HepG2 (cell line): Measurements from ENCODE around the gene DCAKD. TPM values are rescaled to one million over a fixed set of nuclear protein-coding genes. Genes with fewer than 3 reads are reported as not detected.

Experiments used
- FOXK2 ChIP-seq: fragments of 450-650 bp; IDR thresholded peaks from 2 replicates; pipeline ENCODE4 v1.6.1; 2016
- GATA4 ChIP-seq: sonication (generic); IDR thresholded peaks from 2 replicates; pipeline ENCODE4 v1.6.1; 2016; ENCODE audit warnings: antibody characterized with exemption, low read depth, borderline replicate concordance
- HDAC1 ChIP-seq: sonication (generic); formaldehyde crosslinking; IDR thresholded peaks from 2 replicates; pipeline ENCODE4 v1.5.1; 2020; ENCODE audit warnings: mild to moderate bottlenecking, missing genetic modification reagents
- HIVEP1 ChIP-seq: sonication (generic); formaldehyde crosslinking; IDR thresholded peaks from 2 replicates; pipeline ENCODE4 v1.4.0; 2020; ENCODE audit warnings: mild to moderate bottlenecking, missing genetic modification reagents
- HNRNPL ChIP-seq: fragments of 200-400 bp; formaldehyde crosslinking; IDR thresholded peaks from 2 replicates; pipeline ENCODE4 v1.6.1; 2017; ENCODE audit warnings: mild to moderate bottlenecking, low read depth, low read length
- MEIS2 ChIP-seq: sonication (generic); formaldehyde crosslinking; IDR thresholded peaks from 2 replicates; pipeline ENCODE4 v1.9.0; 2021; ENCODE audit warnings: mild to moderate bottlenecking, missing genetic modification reagents
- MTA1 ChIP-seq: sonication (generic); formaldehyde crosslinking; IDR thresholded peaks from 2 replicates; pipeline ENCODE4 v1.4.0; 2020; ENCODE audit warnings: missing genetic modification reagents, mild to moderate bottlenecking, borderline replicate concordance
- NAIF1 ChIP-seq: sonication (generic); formaldehyde crosslinking; IDR thresholded peaks from 2 replicates; pipeline ENCODE4 v1.5.0; 2020; ENCODE audit warnings: mild to moderate bottlenecking, missing genetic modification reagents, borderline replicate concordance
- NR2F2 ChIP-seq: IDR thresholded peaks from 2 replicates; pipeline ENCODE4 v1.6.1; 2012; ENCODE audit warnings: low read depth, inconsistent platforms, borderline replicate concordance
- PHF21A ChIP-seq: sonication (generic); formaldehyde crosslinking; IDR thresholded peaks from 2 replicates; pipeline ENCODE4 v1.5.0; 2020; ENCODE audit warnings: mild to moderate bottlenecking, missing genetic modification reagents
- TFDP1 ChIP-seq: IDR thresholded peaks from 2 replicates; pipeline ENCODE4 v1.6.1; 2016; ENCODE audit warnings: missing compliant biosample characterization, missing genetic modification reagents, borderline replicate concordance
- ZFP82 ChIP-seq: sonication (generic); formaldehyde crosslinking; IDR thresholded peaks from 2 replicates; pipeline ENCODE4 v1.5.1; 2020; ENCODE audit warnings: mild to moderate bottlenecking, missing genetic modification reagents, borderline replicate concordance
- ZNF138 ChIP-seq: sonication (generic); formaldehyde crosslinking; IDR thresholded peaks from 2 replicates; pipeline ENCODE4 v1.5.0; 2020; ENCODE audit warnings: mild to moderate bottlenecking, low read depth, missing genetic modification reagents
- ZNF562 ChIP-seq: sonication (generic); formaldehyde crosslinking; IDR thresholded peaks from 2 replicates; pipeline ENCODE4 v1.8.0; 2022; ENCODE audit warnings: missing genetic modification reagents, borderline replicate concordance
- ZNF567 ChIP-seq: sonication (generic); formaldehyde crosslinking; IDR thresholded peaks from 2 replicates; pipeline ENCODE4 v1.8.1; 2023; ENCODE audit warnings: mild to moderate bottlenecking, missing genetic modification reagents, borderline replicate concordance
- ZNF670 ChIP-seq: sonication (generic); formaldehyde crosslinking; IDR thresholded peaks from 2 replicates; pipeline ENCODE4 v1.8.0; 2022; ENCODE audit warnings: mild to moderate bottlenecking, missing genetic modification reagents, borderline replicate concordance
- polyA plus RNA-seq, 8 experiments: library from polyadenylated mRNA; depleted of rRNA in 3 of 8; stranded (reverse) in 7 of 8; unstranded in 1 of 8; fragments of >200 nt; fragmentation: Illumina TruSeq in 4 of 8; extraction: Trizol in 4 of 8; gene quantifications; 2 replicates each; pipeline versions ENCODE4 v1.2.1 to v1.2.3, GENCODE V29; 2011 to 2016; ENCODE audit warnings: low read depth in 4 of 8, missing spikeins in 1 of 8, mixed read lengths in 1 of 8; ENCODE audit not compliant: insufficient read depth in 1 of 8
- total RNA-seq, 5 experiments: library from RNA; depleted of rRNA; stranded (reverse); fragments of >200 nt; fragmentation: Illumina TruSeq; extraction: Trizol; gene quantifications; 2 replicates each; pipeline ENCODE4 v1.2.3, GENCODE V29; 2016; ENCODE audit warnings: low read depth in 1 of 5
- TF ChIP-seq, protein P1 (sequence below): sonication (generic); formaldehyde crosslinking; conservative IDR thresholded peaks from 2 replicates; pipeline ENCODE4 v1.8.0; 2022; ENCODE audit warnings: missing genetic modification reagents
- TF ChIP-seq, protein P2 (sequence below): sonication (generic); formaldehyde crosslinking; IDR thresholded peaks from 2 replicates; pipeline ENCODE4 v1.5.1; 2020; ENCODE audit warnings: missing genetic modification reagents, mild to moderate bottlenecking, borderline replicate concordance
- TF ChIP-seq, protein P3 (sequence below): sonication (generic); formaldehyde crosslinking; IDR thresholded peaks from 2 replicates; pipeline ENCODE4 v1.4.0; 2020; ENCODE audit warnings: mild to moderate bottlenecking, missing genetic modification reagents, borderline replicate concordance
- TF ChIP-seq, protein P4 (sequence below): sonication (generic); formaldehyde crosslinking; IDR thresholded peaks from 2 replicates; pipeline ENCODE4 v1.5.0; 2020; ENCODE audit warnings: missing genetic modification reagents

Gene DCAKD
- total and polyA plus RNA-seq, 2 of the 13 experiments (the other 11 are each of a cell fraction or from before 2014, with no cell fraction given): 25.9 to 29.2 TPM

- TF ChIP-seq, protein P1, sequence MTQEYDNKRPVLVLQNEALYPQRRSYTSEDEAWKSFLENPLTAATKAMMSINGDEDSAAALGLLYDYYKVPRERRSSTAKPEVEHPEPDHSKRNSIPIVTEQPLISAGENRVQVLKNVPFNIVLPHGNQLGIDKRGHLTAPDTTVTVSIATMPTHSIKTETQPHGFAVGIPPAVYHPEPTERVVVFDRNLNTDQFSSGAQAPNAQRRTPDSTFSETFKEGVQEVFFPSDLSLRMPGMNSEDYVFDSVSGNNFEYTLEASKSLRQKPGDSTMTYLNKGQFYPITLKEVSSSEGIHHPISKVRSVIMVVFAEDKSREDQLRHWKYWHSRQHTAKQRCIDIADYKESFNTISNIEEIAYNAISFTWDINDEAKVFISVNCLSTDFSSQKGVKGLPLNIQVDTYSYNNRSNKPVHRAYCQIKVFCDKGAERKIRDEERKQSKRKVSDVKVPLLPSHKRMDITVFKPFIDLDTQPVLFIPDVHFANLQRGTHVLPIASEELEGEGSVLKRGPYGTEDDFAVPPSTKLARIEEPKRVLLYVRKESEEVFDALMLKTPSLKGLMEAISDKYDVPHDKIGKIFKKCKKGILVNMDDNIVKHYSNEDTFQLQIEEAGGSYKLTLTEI (CRISPR knock-in tag): no peak
- TF ChIP-seq MEIS2 (CRISPR knock-in tag) (peak; percentile 40; the same call in 1 of the 2 replicates), MTA1 (no peak), HDAC1 (no peak), PHF21A (CRISPR knock-in tag) (peak; percentile 54; the same call in 1 of the 2 replicates), ZNF567 (no peak), ZNF670 (CRISPR knock-in tag) (no peak), TFDP1 (no peak), FOXK2 (no peak), HIVEP1 (CRISPR knock-in tag) (no peak), ZNF138 (CRISPR knock-in tag) (no peak), NR2F2 (no peak), ZNF562 (no peak), HNRNPL (no peak), GATA4 (no peak), NAIF1 (CRISPR knock-in tag) (no peak), ZFP82 (no peak)
- TF ChIP-seq, protein P2, sequence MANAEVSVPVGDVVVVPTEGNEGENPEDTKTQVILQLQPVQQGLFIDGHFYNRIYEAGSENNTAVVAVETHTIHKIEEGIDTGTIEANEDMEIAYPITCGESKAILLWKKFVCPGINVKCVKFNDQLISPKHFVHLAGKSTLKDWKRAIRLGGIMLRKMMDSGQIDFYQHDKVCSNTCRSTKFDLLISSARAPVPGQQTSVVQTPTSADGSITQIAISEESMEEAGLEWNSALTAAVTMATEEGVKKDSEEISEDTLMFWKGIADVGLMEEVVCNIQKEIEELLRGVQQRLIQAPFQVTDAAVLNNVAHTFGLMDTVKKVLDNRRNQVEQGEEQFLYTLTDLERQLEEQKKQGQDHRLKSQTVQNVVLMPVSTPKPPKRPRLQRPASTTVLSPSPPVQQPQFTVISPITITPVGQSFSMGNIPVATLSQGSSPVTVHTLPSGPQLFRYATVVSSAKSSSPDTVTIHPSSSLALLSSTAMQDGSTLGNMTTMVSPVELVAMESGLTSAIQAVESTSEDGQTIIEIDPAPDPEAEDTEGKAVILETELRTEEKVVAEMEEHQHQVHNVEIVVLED (CRISPR knock-in tag): 0 out of 2 replicates have a peak, but pooled peaks have one; percentile 43
- TF ChIP-seq, protein P3, sequence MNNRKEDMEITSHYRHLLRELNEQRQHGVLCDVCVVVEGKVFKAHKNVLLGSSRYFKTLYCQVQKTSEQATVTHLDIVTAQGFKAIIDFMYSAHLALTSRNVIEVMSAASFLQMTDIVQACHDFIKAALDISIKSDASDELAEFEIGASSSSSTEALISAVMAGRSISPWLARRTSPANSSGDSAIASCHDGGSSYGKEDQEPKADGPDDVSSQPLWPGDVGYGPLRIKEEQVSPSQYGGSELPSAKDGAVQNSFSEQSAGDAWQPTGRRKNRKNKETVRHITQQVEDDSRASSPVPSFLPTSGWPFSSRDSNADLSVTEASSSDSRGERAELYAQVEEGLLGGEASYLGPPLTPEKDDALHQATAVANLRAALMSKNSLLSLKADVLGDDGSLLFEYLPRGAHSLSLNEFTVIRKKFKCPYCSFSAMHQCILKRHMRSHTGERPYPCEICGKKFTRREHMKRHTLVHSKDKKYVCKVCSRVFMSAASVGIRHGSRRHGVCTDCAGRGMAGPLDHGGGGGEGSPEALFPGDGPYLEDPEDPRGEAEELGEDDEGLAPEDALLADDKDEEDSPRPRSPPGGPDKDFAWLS (CRISPR knock-in tag): no peak
- TF ChIP-seq, protein P4, sequence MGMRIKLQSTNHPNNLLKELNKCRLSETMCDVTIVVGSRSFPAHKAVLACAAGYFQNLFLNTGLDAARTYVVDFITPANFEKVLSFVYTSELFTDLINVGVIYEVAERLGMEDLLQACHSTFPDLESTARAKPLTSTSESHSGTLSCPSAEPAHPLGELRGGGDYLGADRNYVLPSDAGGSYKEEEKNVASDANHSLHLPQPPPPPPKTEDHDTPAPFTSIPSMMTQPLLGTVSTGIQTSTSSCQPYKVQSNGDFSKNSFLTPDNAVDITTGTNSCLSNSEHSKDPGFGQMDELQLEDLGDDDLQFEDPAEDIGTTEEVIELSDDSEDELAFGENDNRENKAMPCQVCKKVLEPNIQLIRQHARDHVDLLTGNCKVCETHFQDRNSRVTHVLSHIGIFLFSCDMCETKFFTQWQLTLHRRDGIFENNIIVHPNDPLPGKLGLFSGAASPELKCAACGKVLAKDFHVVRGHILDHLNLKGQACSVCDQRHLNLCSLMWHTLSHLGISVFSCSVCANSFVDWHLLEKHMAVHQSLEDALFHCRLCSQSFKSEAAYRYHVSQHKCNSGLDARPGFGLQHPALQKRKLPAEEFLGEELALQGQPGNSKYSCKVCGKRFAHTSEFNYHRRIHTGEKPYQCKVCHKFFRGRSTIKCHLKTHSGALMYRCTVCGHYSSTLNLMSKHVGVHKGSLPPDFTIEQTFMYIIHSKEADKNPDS (CRISPR knock-in tag): no peak
Observed at GRCh38 chr17:45052052-45052772, 780 bp upstream of the DCAKD start (continued).
